ENCODE measurements around the gene FAM180B. TPM values are rescaled to one million over a fixed set of nuclear protein-coding genes. Genes with fewer than 3 reads are reported as not detected.
A peak's percentile ranks its signal among the peaks of the same experiment; 100 is the strongest.

The FAM180B gene
- total and polyA plus RNA-seq, 10 of the 15 experiments (the other 5 are each of a cell fraction or from before 2014, with no cell fraction given) = 0.04 to 0.34 TPM; not detected in 8

- H3K36me3 ChIP-seq (ENCODE audit: control insufficient read depth in 2 of 2, insufficient read depth in 2 of 2, low read length in 1 of 2) = no peaks in the 10 kb centered on the region
- TF ChIP-seq IRF5 (IDR thresholded peaks at IDR 0.05; ENCODE audit: borderline replicate concordance) = no peak
- no peak for TF ChIP-seq BRCA1 (IDR thresholded peaks at IDR 0.05; ENCODE audit: low read depth, low read length)
- TF ChIP-seq RELB (IDR thresholded peaks at IDR 0.05; ENCODE audit: low read depth) = no peak
- TF ChIP-seq SIX5 (IDR thresholded peaks at IDR 0.05; ENCODE audit: low read depth, low read length, severe bottlenecking) = no peak
- TF ChIP-seq E2F8 (IDR thresholded peaks at IDR 0.05; ENCODE audit: low read depth, partially characterized antibody) = no peak
- no peak for TF ChIP-seq PBX3 (IDR thresholded peaks at IDR 0.05; ENCODE audit: insufficient replicate concordance, low read depth, low read length)
- no peak overlapping the region for H3K9ac ChIP-seq (ENCODE audit: control insufficient read depth, insufficient read depth, low read length)
- 8% methylated on average over 5 of the region's 5 CpGs for WGBS (ENCODE audit: insufficient coverage, insufficient replicate concordance, low lambda C conversion rate, missing lambda C conversion rate)
- CTCF ChIA-PET = interaction anchor here (0.6 to 2.7 kb wide), 4 partner anchors 10 to 55 kb away, joined by 3 to 13 read pairs (median 3); partner anchors contain the start of gene CELF1
- SMC1A ChIA-PET (ENCODE audit: uncharacterized antibody, unreplicated experiment) = interaction anchor here (0.7 kb wide), 1 partner anchor 1784 kb away, joined by 3 read pairs; no protein-coding TSS in a partner anchor
- H3K4me1 ChIP-seq (ENCODE audit: control insufficient read depth, insufficient read depth, low read length) = peaks cover 6% of the 10 kb centered on the region
- H3K79me2 ChIP-seq (ENCODE audit: control insufficient read depth, insufficient read depth, low read length) = no peaks in the 10 kb centered on the region
- no TSS peak for BruUV-seq (replicated peaks)
- H3K27me3 ChIP-seq (replicated peaks in 1 of 2; ENCODE audit: control insufficient read depth in 2 of 2, insufficient read depth in 2 of 2, low read length in 1 of 2) = no peaks in the 10 kb centered on the region; a peak in 1 of 4 replicates
- intact Hi-C loops (cut with micrococcal nuclease; ENCODE audit: unreplicated experiment) = no loop called here
- DNase-seq (ENCODE audit: low read depth, low spot score) = no peak
- POLR2A ChIA-PET = interaction anchor here (0.6 kb wide), 1 partner anchor 29 kb away, joined by 3 read pairs; no protein-coding TSS in a partner anchor
- in situ Hi-C loops (cut with MboI) = no loop called here
- H3K27ac ChIP-seq (ENCODE audit: control insufficient read depth, insufficient read depth) = no peak overlapping the region
- no peak overlapping the region for H3K4me3 ChIP-seq
- H2AFZ ChIP-seq (ENCODE audit: control insufficient read depth, low read depth, low read length) = no peak overlapping the region
- no peaks in the 10 kb centered on the region for H3K9me3 ChIP-seq (replicated peaks; ENCODE audit: control insufficient read depth, insufficient read depth, low read length)
- RAD21 ChIA-PET (ENCODE audit: unreplicated experiment) = interaction anchor here (0.7 to 1.1 kb wide), 3 partner anchors 10 to 109 kb away, joined by 3 read pairs; no protein-coding TSS in a partner anchor
- no peak overlapping the region for H3K4me2 ChIP-seq (ENCODE audit: control insufficient read depth, insufficient read depth)
- ATAC-seq = peak; percentile 47
- no peaks in the 10 kb centered on the region for H4K20me1 ChIP-seq (ENCODE audit: control insufficient read depth, insufficient read depth)
- FAIRE-seq = no peak
Observed at GRCh38 chr11:47606731-47607130, 20.3 kb downstream of the FAM180B start.

Measured in GM12878 (cell line).